NCI-H1105 treated with DMSO at 0.1 percent for 48 hours (cell line): Measurements from ENCODE around the gene NPAS3.

ENCODE experiments used
- DNase-seq: peaks from one replicate; lab custom pipeline; 2025; lab: John Stamatoyannopoulos, UW

The NPAS3 gene

DNA sequence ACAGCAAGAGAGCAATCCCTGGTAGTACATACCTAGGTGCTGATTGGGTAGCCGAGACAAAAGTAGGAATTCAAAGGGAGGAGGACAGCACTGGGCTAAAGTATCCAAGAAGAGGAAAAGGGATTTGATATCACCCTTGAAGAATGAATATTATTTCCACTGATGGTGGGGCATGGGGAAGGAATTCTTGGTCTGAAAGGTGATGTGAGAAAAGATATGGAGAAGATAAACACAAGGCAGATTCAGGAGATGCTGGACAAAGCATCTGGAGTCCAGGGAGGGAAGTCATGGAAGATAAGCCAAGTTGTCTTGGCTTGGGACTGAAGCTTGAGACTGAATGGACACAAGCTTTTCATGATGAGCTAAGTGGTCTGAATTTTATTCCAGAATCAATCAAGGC is 818.2 kb downstream of the NPAS3 start:
- no peak for DNase-seq

DNA sequence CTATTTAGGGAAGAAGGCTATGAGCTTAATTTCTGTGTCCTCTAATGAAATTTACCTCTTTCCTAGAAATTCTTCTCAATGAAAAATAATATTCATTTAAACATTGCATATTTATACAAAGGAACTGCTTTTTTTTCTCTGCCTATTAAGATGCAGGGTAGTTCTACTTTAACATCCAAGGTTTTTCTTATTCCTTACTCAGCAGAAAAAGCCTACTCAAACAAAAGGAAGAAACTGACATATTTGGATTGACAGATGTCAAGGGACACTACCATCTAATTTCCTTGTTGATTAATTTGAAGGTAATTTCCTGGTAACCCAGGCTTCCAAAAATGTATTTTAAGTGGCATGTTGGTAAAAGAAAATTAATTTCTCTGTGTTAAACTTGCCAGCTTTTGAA is 819.9 kb downstream of the NPAS3 start:
- DNase-seq, result no peak

- no peak for DNase-seq
These were observed 823.6 kb downstream of the NPAS3 start for GRCh38 chr14:33762161-33762851.

GRCh38 chr14:33764876-33765650 is 826.4 kb downstream of the NPAS3 start:
- no peak for DNase-seq

GRCh38 chr14:33767586-33768457 is 829.1 kb downstream of the NPAS3 start:
- no peak for DNase-seq

DNA sequence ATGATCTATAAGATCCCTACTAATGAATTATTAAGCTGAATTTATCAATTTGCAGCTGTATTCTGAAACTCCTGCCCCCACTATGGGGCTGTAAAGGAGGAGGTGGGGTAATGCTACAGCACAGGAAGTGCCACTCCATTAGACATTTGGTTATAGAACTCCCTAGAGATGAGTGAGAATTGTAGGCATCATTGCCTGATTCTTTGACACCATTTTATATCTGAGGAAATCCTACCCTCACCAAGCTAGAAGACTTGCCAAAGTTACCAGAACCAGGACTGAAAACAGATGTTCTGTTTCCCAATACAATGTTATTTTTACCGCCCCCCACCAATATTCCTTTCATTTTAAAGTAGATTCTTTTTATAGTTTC is 829.8 kb downstream of the NPAS3 start:
- no peak for DNase-seq

DNA sequence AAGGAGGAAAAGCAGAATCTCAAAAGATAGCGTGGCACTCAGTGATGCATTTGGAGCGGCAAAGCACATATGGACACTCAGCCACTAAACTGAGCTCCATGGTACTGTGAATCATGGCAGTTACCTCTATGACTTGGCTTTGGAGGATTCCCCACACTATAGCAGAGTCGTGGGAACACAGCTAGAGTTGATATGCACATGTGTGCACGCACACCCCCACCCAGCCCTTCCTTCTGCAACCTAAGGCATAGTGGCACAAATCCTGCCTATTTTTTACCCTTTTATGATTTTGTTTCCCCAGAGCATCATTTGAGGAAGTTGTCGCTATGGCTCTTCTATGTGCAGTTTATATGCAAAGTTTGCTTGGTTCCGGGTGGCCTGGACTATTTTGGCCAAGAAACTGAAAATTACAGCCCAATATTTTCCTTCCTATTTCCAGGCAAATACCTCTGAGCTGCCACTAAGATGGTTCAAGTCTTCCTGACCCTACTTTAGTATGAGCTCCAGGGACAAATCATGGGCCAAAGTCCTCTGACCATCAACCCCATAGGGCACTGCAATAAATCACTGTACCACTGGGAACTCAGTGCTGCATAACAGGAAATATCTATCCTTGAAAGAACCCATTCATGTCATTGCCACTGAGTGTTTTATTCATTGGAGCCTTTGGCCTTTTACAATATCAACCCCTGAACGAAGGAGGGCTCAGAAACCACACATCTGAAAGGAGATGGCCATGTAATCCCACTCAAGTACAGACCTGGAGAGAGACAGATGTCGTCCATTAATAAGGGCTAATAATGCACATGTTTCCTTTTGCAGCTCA is 834.7 kb downstream of the NPAS3 start:
- no peak for DNase-seq

- no peak for DNase-seq
These were observed 835.5 kb downstream of the NPAS3 start for GRCh38 chr14:33774161-33774560.

DNA sequence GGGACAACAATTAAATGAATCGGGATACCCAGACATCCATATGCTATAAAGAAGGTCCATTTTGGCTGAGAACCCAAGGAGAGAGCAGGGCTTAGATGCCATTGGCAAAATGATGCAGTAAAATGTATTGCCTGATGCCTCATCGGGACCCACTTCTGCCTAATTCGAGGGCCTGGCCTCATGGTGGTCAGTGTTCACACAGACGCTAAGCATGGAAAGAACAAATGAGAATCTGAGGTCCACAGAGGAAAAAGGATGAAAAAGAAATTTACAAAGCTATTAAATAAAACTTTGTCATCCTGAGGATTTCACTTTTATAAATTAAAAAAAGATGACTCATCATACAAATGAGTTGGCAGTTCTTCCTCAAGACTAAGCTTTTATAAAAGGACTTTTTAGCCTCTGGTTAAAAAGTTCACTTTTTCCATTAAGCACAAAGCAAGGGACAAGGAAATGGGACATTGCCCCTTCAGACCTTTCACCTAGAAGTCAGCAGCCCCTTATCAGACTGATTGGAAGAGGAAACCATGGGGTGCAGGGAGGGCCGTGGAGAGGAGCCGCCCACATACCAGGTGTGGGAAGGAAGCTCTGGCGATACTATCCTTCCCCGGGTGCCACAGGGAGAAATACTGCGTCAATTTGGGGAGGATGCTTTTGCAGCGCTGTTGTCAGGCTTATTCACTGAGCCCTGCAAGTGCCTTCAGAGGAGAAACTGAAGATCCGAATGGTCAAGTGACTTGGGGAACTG is 836.2 kb downstream of the NPAS3 start:
- no peak for DNase-seq

GRCh38 chr14:33776871-33777270 is 838.2 kb downstream of the NPAS3 start:
- DNase-seq, result no peak

- no peak for DNase-seq
These were observed 839.0 kb downstream of the NPAS3 start for GRCh38 chr14:33777681-33778080.

GRCh38 chr14:33780035-33780434 is 841.4 kb downstream of the NPAS3 start:
- DNase-seq, result no peak

GRCh38 chr14:33781236-33781635 is 842.6 kb downstream of the NPAS3 start:
- no peak for DNase-seq

DNA sequence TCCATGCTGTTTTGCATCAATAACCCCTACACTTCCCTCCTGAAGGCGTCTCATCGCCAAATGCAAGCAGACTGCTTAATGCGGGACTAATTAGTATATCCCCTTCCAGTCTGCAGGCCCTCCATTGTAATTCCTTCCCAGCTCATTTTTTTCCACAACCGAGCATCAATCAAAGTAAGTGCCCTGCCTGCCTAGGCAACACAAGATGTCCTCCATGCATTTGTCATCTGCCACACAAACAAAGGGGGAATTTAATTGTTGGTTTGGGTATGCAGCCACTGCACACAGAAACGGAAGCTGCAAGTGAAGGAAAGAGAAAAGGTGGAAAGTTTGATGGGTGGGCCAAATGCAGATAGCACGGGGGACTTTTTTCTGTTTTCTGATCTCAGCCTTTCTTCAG is 844.2 kb downstream of the NPAS3 start:
- DNase-seq, result peak; percentile 65

GRCh38 chr14:33786091-33786825 is 847.6 kb downstream of the NPAS3 start:
- no peak for DNase-seq

DNA sequence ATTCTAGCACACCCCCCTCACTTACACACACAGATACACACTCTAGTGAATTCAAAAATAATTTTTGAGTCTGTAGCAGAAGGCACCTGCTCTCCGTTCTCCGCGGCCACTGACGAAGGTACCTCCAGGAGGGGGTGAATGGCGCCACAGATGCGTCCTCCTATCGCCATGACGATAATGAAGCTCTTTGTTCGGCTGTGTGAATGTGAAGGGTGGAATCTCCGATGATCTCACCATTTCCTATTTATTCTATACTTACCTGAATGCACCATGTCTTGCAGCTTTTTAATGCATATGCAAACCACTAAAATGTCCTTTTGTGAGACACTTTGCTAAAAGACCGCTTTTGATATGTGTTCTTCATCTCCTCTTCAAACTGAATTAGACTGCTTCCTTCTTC is 849.5 kb downstream of the NPAS3 start:
- no peak for DNase-seq

- DNase-seq, result no peak
These were observed 852.3 kb downstream of the NPAS3 start for GRCh38 chr14:33790996-33791395.

GRCh38 chr14:33792009-33792719 is 853.5 kb downstream of the NPAS3 start:
- no peak for DNase-seq

DNA sequence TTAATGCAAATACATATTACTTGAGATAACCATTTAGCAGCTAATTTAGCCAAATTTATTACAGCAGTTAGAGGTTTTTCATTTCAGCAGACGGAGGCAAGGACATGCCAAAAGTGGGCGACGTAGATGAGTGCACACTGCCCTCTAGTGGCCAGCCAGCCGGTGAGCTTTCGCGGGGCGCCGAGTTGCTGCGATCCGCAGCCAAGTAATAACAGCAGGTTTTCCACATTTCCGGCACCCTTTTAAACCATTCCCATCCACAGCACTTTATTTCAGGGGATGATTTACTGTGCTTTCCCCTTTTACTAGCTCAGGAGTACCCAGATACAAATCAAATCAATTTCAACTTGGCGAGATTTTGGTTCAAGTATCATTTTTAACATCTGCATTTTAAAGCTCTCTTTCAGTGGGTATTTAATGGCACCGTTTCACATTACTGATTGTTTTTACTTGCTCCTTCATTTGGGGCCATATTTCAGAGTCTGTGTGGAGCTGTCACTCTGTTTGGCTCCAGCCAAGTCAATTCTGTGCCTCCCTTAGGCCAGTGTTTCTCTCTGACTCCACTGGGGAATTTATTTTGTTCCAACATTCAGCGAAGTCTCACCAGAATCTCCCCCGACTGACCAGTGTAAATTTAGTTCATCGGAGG is 854.2 kb downstream of the NPAS3 start:
- DNase-seq, result peak; percentile 77
